Kidney capillary endothelial cell (primary cell): Measurements from ENCODE around the gene H6PD.

Experiments
- DNase-seq: peaks from one replicate; pipeline ENCODE4 v3.0.0-alpha.2; 2018; ENCODE audit warnings: low spot score

Gene H6PD

DNA sequence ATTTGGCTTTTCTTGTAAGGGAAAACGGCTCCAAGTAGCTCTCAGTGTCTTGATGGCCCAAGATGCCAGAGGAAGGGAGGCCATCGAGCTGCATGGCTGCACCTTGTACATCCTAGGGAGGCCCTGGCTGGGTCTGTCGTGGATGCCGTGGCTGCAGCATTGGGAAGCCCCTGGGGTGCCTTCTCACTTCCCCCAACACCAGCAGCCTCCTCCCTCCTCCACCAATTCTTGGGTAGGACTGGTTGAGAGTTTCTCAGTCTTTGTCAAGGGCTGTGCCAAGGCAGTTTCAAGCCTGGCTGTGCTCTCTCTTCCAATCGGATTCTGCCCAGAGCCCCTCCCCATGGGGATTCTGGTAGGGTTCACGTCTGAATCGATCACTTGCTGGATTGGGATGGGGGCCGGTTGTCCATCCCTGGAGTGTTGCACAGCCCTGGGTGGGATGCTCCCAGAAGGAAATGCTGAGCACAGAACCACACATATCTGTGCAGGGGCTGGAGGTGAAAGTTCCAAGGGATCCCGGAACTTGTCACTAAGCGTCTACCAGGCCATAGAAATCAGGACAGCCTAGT lies 44.1 kb downstream of the H6PD start:
- DNase-seq: no peak

DNA sequence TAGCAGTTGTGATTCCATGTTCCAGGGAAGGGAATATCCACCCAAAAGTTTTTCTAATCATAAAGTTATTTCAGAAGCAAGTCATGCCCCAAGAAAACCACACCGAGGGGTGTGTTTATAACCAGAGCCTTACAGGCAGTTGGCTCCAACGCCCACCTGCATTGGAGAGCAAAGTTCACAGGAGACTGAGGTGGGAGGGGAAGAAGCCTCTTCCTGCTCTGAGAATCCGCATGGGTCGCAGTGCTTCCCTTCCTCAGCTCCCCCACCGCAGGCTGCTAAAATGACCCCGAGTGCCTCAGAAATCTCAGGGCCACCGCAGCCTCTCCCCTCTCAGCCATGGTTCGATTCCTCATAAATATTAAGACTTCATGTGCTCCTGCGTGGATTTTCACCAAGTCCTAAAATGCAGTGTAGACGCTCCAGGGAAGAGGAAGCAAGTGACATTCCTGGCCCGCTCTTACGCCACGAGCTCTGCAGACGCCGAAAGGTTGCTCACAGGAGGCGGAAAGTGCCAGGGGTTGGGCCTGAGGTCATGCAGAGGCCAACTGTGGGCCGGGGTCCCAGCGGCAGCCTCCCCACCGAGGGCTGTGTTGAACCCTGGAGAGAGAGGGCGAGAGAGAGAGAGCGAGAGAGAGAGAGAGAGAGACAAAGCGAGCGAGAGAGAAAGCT lies 44.7 kb downstream of the H6PD start:
- no peak for DNase-seq

DNA sequence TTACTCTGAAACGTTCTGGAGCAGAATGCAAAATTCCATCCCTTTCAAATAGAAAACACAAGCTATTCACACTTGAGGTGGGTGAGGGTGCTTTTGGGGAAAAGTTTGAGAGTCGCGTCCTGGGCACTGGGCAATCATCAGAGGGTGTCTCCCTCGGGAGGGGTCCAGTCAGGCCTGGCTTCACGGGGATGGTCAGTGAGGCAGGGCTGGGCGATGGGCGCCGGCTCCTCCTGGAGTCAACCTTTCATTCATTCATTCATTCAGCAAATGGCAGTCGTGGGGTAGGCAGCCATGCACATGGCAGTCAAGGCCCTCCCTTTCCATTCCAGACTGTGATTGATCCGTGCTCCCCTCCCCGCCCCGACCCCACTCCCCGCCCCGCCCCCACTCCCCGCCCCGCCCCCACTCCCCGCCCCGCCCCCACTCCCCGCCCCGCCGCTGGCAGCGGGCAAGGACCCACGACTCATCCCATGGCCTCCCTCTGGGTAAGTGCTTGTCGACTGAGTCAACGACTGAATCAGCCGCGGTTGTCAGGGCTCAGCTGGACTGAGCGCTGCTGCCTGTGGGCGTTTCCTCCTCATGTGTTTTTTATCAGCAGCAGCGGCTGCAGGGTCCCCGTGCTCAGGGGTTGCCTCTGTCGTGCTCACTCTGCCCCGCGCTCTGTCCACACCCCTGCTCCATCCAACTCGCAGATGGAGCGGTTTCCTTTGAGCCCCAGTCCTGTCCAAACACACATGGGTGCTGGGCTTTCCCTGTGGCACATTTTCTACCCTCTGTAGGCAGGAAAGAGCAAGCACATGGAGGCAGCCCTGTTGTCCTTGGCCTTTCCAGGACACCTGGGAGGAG lies 45.7 kb downstream of the H6PD start:
- DNase-seq: peak; percentile 90

DNA sequence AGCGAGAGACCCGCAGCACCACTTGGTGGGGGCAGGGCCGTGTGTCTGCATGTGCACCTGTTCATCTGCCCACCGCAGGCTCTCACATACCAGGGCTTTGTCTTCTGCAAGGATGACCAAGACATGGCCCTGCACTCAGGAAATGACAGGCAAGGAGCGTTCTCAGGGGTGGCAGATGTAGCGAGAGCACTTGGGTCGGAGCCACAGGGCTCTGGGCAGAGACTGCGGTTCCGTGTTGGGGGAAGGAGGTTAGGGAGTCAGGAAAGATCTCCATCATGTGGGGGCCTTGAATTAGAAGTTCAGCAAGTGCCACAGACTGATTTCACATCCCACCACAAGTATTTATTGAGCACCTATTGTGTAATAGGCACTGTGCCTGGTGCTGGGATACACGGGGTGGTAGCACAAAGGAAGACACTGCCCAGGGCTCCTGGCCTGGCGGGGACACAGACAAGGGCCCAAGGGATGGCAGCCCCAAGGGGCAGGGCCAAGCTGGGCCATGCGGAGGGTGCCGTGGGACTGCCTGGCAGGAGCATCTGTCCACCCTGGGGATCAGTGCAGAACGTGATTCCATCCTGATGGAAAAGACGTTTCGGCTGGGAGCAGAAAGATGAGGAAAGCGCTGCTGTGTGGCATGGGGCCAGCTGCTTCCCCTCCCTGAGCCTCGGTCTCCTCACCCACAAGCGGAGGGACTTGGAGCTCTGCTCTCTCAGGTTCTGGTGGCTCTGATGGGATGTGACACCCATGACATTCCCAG lies 46.7 kb downstream of the H6PD start:
- no peak for DNase-seq

DNA sequence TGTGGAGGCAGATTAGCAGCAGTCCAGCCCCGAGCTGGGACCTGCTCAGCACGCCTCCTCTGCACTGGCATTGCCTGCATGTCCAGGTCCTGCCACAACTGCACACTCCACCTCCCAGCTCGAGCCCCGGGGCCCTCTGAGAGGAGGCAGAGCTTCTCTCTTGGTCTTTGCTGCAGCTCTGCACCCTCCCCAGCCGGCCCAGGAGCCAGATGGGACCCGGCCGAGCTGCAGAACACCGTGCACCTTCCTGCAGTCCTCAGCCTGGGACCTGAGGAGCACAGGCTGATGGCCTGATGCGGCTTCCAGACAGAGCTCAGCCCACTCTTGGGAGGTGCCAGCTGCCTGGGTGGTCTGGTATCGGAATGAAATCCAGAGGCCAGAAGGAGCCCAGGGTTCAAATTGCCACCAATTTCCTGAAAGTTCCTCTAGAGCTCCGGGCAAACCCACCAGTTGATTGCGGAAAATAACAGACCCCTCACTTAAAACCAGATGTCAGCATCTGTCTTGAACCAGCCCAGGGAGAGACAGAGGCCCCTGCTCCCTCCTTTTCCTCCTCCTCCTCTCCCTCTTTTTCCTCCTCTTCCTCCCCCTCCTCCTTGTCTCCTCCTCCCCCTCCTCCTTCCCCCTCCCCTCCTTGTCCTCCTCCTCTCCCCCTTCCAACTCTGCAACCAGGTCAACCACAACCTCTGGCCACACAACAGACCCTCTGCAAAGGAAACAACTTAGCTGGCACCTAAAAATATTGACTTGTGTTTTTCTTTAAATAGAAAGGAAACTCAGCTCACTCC lies 47.5 kb downstream of the H6PD start:
- no peak for DNase-seq

DNA sequence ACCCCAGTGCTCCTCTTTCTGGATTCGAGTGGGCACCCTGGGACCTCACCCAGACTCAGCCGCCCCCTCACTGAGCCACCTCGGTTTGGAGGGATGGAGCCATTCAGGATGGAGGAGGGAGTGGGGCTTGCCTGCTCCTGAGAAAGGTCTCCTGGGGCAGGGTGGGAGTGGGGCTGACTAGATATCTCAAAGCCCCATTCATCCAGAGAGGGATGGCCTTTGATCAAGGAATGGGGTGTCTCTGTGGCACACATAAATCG lies 48.1 kb downstream of the H6PD start:
- DNase-seq: no peak

DNA sequence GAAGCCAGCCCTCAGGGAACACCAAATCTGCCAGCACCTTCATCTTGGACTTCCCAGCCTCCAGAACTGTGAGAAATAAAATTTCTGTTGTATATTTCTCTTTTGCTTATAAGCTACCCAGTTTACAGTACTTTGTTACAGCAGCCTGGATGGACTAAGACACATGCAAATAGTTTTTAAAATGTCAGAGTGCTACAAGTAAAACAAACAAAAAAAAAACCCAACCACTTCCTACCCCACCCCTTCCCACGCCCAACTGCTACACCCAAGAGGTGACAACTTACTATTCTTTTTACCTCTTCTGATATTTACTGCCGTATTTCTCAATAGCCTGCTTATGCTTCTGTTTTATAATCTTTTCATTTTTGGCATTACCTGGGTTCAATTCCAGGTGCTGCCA lies 49.5 kb downstream of the H6PD start:
- no peak for DNase-seq

DNA sequence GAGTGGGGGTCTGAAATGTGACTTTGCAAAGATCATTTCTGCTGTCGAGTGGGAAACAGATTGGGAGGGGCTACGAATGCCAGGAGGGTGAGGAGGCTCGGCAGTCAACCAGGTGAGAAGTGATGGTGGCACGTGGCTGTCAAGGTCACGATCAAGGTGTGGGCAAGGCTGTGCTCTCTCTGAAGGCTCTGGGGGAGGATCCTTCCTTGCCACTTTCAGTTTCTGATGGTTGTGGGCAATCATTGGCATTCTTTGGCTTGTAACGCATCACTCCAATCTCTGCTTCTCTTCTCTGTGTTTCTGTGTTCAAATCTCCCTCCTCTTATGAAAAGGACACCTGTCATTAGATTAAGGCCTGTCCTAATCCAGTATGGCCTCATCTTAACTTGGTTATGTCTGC lies 52.0 kb downstream of the H6PD start:
- no peak for DNase-seq

DNA sequence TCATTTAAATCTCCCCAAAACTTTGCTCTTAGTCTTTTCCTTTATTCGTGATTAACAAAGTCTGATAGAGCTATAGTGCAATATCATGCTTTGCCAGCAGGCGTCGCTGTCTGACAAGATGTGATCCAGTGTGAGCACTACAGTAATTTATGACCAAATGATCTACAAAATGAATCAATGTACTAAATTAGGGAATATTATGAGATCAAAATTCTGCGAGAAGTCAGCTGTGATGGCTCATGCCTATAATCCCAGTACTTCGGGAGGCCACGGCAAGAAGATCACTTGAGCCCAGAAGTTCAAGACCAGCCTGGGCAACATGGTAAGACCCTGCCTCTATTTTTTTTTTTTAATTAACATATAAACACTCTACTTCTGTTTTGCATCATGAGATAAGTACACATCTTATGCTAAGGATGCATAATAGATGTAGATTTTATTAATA lies 54.5 kb downstream of the H6PD start:
- peak; percentile 75 for DNase-seq

DNA sequence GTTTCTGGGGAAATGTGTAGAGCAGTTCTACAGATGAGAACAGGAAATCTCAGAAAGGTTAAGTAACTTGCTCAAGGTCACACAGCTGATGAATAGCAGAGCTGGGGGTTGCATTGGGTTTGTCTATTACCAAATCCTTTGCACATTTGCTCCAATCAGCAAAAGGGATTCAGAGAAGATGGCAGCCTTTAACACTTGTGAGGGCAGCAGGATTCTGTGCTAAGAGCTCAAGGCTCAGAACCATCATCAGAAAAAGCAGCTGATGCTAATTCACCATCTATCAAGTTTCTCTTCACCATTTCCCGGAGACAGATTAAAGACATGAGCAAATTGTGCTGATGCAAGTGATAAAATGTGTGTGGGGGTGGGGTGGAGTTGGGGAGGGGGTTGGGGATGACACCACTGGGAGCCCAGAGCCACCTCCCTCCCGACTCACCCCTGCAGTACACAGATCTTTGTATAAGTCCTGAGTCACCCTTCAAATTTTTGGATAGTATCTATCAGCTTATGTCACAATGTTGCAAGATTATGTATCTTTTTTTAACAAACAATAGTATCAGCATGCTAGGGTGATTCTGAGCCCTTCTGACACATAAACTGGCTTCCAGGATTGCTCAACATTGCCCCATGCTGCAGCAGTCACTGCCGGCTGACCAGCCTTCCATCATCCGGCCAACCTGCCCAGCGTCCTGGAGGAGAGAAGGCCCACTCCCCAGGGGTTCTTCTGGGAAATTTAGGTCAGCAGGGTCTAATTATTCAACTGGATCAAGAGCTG lies 55.3 kb downstream of the H6PD start:
- DNase-seq: peak; percentile 61

DNA sequence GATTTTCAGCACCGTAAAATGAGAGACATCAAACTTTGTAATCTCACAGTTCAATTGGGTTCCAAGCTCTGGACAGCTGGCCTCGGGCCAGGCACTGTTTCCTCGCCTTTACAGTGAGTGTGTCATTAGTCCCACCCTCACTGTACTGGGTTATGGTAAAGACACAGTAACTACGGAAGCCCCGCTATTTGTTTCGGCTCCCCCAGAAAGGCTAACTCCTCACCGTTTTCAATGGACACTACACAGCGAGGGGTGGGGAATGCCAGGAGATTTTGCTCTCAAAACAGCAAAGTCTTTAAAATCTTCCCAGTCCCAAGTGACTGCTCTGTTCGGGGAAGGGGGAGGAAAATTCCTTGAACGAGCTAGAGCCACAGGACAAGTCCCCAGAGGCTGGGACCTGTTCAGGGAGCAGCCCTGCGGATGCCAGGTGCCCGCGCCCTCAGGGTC lies 57.4 kb downstream of the H6PD start:
- DNase-seq: peak; percentile 74

DNA sequence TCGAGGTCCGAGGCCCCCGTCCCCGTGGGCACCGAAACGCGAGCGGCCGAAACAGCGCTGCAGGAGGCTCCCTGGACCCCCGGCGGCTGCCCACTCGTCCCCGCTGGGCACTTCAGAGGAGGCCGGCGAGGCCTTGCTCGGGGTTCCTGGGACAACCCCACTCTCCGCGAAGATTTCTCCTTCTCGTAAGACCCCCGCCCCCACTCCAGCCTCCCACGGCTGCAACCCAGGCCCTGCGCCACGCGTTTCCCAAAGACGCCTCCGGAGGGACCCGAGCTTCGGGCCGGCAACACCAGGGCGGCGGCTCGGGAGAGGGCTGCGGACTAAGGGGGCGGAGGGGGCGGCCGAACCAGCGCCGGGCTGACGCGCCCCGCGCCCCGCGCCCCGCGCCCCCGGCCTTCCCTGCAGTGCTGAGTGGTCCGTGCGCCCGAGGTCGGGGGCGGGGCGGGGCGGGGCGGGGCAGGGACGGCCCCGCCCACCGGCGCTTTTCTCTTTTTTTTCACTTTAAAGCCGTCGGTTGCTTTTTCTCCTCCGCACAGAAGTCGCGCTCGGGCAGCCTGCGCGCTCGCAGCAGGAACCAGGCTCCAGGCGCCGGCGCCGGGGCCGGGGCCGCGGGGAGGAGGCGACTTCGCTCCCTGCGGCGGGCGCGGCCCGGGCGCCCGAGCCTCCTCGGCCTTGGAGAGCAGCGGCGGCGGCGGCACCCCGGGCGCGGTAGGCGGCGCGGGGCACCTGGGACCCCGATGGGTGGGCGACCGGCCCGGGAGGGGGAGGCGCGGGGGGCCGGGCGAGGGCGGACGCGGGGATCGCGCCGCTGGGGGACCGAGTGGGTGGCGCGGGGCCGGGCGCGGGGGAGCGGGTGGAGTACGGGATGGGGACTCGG lies 58.0 kb downstream of the H6PD start, which contains the start of gene SPSB1:
Gene SPSB1, plus strand, starts transcription at position 534 of the 880 bp plus-strand sequence. CDS start 62,998 bp downstream, outside the sequence.
- peak; percentile 75 for DNase-seq

DNA sequence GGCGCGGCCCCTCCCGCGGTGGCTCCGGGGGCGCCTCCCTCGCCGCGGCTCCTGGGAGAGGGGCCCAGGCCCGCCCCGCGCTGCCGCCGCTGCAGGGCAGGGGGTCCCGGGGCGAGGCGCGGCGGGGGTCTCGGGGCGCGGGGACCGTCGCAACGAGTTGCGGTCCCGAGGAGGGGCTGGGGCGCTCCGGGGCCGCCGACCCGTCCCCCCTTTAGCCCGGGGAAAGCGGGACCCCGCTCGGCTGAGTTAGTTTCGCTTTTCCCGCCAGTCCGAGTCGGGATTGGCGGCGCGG lies 58.6 kb downstream of the H6PD start:
- DNase-seq: no peak

DNA sequence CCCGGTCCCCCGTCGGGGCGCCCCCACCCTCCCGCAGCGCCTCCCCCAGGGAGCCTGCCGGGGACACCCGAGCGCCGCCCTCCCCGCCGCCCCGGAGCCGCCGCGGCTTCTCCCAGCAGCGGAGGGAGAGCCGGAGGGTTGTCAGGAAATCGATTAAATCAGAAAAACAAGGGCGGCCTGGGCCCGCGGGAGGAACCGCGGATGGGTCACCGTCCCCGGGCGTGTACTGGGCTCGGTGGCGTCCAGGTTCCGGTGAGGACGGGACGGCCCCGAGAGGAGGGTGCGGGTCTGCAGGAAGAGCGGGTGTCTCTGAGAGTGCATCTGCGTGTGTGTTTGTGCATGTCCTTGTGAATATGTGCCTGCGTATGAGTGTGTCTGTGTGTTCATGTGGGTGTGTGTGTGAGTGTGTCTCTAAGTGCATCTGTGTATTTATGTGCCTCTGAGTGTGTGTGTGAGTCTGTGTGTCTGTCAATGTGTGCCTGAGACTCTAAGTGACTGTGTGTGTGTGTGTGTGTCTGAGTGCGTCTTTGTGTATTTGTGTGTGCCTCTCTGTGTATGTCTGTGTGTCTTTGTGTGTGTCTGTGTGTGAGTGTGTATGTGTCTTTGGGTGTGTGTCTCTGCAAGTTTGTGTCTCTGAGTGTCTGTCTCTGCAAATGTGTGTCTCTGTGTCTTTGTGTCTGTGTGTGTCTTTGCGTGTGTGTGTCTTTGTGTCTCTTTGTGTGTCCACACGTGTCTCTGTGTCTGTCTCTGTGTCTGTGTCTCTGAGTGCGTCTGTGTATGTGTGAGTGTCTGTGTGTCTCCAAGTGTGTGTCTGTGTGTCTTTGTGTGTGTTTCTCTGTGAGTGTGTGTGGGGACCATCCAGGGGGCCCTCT lies 59.2 kb downstream of the H6PD start:
- peak; percentile 48 for DNase-seq

DNA sequence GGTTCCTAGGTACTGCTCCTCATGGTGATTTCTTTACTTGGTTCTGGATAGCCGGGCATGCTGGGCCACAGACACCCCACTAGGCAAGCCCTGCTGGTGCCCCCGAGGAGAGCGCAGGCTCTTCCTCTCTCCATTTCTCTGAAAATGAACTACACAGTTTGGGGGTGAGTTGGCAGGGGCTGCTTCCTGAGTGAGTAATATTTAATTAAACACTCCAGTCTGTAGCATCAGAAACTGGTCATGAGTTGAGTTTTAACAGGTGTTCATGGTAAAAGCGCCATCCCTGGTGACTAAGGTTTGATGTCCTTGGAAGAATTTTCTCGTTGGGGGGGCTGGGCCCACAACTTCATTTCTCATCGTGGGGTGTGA lies 59.8 kb downstream of the H6PD start:
- DNase-seq: peak; percentile 88

DNA sequence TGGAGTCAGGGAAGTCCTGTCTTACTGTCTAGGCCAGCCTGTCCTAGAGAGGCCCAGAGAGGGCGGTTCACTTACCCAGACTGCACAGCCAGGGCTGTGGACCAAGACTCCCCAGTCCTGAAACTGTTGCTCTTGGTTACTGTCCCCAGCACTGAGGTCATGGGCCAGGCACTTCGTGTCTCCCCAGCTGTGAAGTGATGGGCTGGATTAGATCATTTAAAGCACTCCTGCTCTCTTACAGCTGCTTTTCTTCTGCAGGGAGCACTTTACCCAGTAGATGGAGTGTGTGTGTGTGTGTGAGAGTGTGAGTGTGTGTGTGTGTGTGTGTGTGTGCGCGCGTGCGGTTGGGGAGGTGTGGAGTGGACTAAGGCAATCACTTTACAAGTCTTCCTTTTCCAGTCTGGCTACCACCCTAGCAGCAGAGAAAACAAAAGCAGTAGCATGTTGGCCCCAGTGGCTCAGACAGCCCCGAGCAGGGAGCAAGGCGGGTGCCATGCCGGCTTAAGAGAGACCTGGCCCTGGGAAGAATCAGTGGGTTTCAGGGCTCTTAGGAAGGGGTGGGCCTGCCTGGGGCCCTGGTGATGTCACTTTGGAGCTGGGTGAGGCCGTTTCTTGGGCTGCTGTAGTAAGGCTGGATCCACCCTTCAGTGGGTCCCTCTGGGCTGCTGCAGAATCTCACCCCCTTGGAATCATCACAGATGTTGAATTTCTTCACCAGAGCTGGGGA lies 60.5 kb downstream of the H6PD start:
- no peak for DNase-seq

DNA sequence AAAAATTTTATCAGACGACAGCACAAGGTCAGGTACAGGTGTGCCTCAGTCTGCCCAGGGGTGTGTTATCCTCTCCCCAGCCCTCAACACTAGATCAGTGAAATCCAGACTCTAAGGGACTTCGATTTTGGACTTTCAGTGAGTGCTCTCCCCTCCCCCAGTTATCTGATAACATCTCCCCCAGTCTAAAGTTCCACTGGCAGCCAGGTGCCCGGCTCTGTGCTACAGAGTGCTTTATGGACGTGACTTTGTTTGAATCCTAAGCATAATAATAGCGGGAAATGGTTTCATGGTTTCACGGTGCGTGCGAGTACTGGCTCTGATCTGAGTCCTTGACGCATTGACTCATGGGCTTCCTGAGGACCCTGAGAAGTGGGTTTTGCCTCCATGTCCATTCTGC lies 61.3 kb downstream of the H6PD start:
- DNase-seq: no peak

DNA sequence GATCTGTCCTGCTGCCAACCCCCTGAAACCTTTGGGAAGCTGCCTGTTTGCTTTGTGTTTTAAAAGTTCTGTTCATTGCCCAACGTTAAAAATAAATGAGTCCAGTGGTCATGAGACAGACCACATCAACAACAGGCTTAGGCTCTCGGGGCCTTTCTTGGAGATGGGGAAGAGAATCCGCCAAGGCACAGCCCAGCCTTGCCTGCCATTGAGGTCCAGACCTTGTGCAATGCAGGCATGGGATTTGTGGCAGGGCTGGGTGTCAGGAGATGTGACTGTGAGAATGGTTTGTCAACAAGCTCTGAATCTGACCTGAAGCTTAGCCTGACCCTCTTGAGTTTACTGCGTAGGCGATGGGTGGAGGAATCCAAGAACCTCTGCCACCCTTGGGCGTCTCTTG lies 62.3 kb downstream of the H6PD start:
- DNase-seq: no peak

DNA sequence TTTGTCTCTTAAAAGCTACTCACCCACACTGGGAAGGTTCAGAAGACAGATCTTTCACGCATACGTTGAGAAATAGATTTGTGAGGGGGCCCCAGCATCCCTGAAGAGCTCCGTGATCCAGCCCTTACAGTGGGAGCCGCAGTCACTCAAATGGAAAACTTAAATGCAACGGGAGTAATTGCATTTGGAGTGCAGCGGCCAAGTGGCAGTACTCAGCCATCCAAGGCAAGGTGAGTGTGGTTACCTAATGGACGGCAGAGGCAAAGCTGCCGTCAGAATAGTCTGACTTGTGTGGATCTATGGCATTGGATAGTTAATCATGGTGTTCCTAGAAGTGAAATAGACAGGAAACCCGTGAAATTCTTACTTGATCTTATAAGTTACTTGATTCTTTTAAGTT lies 63.3 kb downstream of the H6PD start:
- no peak for DNase-seq
